Neural progenitor cell (in vitro differentiated cells): ENCODE measurements around the gene DUSP2.

ENCODE experiments used
- EZH2 ChIP-seq: fragments of 200-600 bp; sonication (generic); IDR thresholded peaks from 2 replicates; pipeline ENCODE4 v1.6.1; 2017; ENCODE audit warnings: antibody characterized with exemption, mild to moderate bottlenecking, moderate library complexity
- EZH2phosphoT487 ChIP-seq: fragments of 200-600 bp; sonication (generic); IDR thresholded peaks from 2 replicates; pipeline ENCODE4 v1.6.1; 2017; ENCODE audit warnings: antibody characterized with exemption
- TF ChIP-seq, protein P1 (sequence below): fragments of 200-600 bp; sonication (generic); IDR thresholded peaks from 2 replicates; pipeline ENCODE4 v1.5.1; 2017; ENCODE audit warnings: antibody characterized with exemption, mild to moderate bottlenecking

DNA sequence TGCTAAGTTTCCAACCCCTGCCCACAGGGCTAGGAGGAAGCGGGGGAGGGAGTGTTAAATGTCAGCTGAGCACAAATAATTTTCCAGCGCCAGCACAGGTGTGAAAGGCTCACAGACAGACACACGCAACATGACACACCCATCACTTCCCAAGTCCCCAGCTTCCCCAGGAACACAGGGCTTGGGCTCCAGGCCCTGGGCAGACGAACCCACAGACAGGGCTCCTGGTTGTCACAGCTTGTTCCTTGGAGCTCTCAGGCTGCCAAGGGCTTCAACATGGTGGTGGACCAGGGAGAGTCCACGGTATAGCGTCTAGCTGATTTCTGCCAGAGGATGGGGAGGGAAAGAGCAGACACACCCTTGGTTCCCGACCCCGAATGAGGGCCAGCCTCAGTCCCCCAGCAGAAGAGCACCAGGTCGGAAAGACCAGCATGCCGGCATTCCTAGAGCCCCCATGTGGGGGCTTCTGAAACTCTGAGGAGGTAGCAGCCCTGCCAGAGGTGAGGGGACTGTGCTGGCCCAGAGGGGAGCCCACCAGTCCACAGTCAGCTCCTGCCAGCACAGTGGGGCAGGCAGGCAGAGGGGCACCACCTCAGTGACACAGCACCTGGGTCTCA is 1.9 kb downstream of the DUSP2 start:
- TF ChIP-seq, protein P1, sequence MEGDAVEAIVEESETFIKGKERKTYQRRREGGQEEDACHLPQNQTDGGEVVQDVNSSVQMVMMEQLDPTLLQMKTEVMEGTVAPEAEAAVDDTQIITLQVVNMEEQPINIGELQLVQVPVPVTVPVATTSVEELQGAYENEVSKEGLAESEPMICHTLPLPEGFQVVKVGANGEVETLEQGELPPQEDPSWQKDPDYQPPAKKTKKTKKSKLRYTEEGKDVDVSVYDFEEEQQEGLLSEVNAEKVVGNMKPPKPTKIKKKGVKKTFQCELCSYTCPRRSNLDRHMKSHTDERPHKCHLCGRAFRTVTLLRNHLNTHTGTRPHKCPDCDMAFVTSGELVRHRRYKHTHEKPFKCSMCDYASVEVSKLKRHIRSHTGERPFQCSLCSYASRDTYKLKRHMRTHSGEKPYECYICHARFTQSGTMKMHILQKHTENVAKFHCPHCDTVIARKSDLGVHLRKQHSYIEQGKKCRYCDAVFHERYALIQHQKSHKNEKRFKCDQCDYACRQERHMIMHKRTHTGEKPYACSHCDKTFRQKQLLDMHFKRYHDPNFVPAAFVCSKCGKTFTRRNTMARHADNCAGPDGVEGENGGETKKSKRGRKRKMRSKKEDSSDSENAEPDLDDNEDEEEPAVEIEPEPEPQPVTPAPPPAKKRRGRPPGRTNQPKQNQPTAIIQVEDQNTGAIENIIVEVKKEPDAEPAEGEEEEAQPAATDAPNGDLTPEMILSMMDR, result no peak
- no peak for TF ChIP-seq EZH2phosphoT487
- no peak for TF ChIP-seq EZH2
